K562 (cell line): ENCODE results near the gene DDAH1. TPM values are rescaled to one million over a fixed set of nuclear protein-coding genes. Genes with fewer than 3 reads are reported as not detected.
A peak's percentile ranks its signal among the peaks of the same experiment; 100 is the strongest.

ENCODE experiments used
- ADNP ChIP-seq: fragments of 200-800 bp; sonication (Bioruptor generic); IDR thresholded peaks from 2 replicates; pipeline ENCODE4 v1.6.1; 2016; ENCODE audit warnings: missing genetic modification characterization, missing compliant biosample characterization
- ARHGAP35 ChIP-seq: fragments of 450-650 bp; IDR thresholded peaks from 2 replicates; pipeline ENCODE4 v1.6.1; 2018; ENCODE audit not compliant: partially characterized antibody
- BRD9 ChIP-seq: fragments of 450-650 bp; IDR thresholded peaks from 2 replicates; pipeline ENCODE4 v1.6.1; 2018; ENCODE audit warnings: low read depth; ENCODE audit not compliant: partially characterized antibody
- CAMTA2 ChIP-seq: fragments of 250-450 bp; sonication (Bioruptor Pico); conservative IDR thresholded peaks from 2 replicates; pipeline ENCODE4 v1.5.1; 2022
- FOXJ2 ChIP-seq: fragments of 200-800 bp; sonication (Bioruptor generic); IDR thresholded peaks from 2 replicates; pipeline ENCODE4 v1.6.1; 2016; ENCODE audit warnings: missing genetic modification characterization, missing compliant biosample characterization
- FOXP4 ChIP-seq: sonication (generic); formaldehyde crosslinking; IDR thresholded peaks from 2 replicates; pipeline ENCODE4 v1.8.0; 2022; ENCODE audit warnings: mild to moderate bottlenecking, missing genetic modification reagents, borderline replicate concordance
- GTF2A2 ChIP-seq: IDR thresholded peaks from 2 replicates; pipeline ENCODE4 v1.6.1; 2016; ENCODE audit warnings: mild to moderate bottlenecking, missing genetic modification characterization, missing compliant biosample characterization
- ILK ChIP-seq: fragments of 450-650 bp; IDR thresholded peaks from 2 replicates; pipeline ENCODE4 v1.6.1; 2016; ENCODE audit warnings: missing genetic modification characterization, low read depth, mild to moderate bottlenecking, missing compliant biosample characterization, moderate library complexity, borderline replicate concordance
- MLLT1 ChIP-seq, 2 experiments: fragments of 450-650 bp; IDR thresholded peaks; 2 replicates each; pipeline ENCODE4 v1.6.1; 2016
- TCF7 ChIP-seq: sonication (generic); IDR thresholded peaks from 2 replicates; pipeline ENCODE4 v1.6.1; 2016; ENCODE audit warnings: antibody characterized with exemption, borderline replicate concordance
- THAP12 ChIP-seq: fragments of 250-450 bp; sonication (Bioruptor Pico); IDR thresholded peaks from 2 replicates; pipeline ENCODE4 v1.9.0; 2021; ENCODE audit warnings: mild to moderate bottlenecking, inconsistent platforms
- ZNF134 ChIP-seq: fragments of 250-450 bp; sonication (Bioruptor Pico); conservative IDR thresholded peaks from 2 replicates; pipeline ENCODE4 v1.4.0; 2020
- polyA plus RNA-seq, 8 experiments: library from polyadenylated mRNA; depleted of rRNA in 4 of 8; stranded (reverse) in 5 of 8; unstranded in 3 of 8; fragments of >200 nt; fragmentation: Nextera tagmentation in 2 of 8; fragmentation: Illumina TruSeq in 1 of 8; extraction: Ambion mirVana in 2 of 8; extraction: Trizol in 1 of 8; gene quantifications; 2 replicates each; pipeline versions ENCODE4 v1.2.1 to v1.2.3, GENCODE V29; 2011 to 2014; ENCODE audit warnings: inconsistent platforms in 1 of 8, missing spikeins in 1 of 8
- total RNA-seq, 7 experiments: library from RNA; depleted of rRNA in 6 of 7; stranded (reverse); fragments of >200 nt in 6 of 7; fragmentation: Illumina TruSeq in 2 of 7; extraction: Trizol in 2 of 7; gene quantifications; 2 replicates each; pipeline versions ENCODE4 v1.2.1 to v1.2.3, GENCODE V29; 2011 to 2021; ENCODE audit warnings: low replicate concordance in 1 of 7
- TF ChIP-seq, protein P1 (sequence below): sonication (generic); formaldehyde crosslinking; IDR thresholded peaks from 2 replicates; pipeline ENCODE4 v1.8.1; 2023; ENCODE audit warnings: missing genetic modification reagents, mild to moderate bottlenecking, borderline replicate concordance

Gene DDAH1
- total and polyA plus RNA-seq, 9 of the 15 experiments (the other 6 are each of a cell fraction or from before 2014, with no cell fraction given): 0.04 to 0.24 (median 0.10) TPM

DNA sequence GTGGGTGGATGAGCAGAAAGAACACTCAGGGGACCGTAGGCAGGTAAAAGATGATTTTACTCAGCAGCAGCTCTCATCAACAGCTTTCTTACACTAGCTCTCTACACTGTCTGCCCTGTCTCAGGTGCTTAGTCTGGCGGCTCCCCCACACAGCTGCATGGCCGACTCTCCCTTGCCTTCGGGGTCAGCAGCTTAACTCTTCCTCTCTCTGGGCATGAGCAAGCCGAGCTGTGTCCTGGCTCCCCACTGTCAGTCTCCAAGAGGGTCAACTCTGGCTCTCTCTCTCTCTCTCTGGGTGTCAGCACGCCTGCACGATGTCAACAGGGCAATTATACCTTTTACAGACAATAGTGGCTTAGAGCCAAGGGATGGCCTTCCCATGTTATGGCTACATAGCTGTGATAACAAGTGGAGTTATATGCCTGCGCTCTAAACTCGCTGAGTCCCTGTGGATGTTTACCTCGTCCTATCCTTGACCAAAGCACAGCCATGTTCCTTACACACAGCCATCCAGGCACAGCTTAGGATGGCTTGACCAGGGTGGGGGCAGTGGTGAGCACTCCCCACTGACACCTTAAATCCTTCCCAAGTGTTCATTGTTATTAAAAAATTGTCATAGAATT lies 185.4 kb downstream of the DDAH1 start (continued):
- no peak for TF ChIP-seq THAP12 (CRISPR knock-in tag)
- peak; percentile 35; the same call in 1 of the 2 replicates for TF ChIP-seq ZNF134 (CRISPR knock-in tag)
- no peak for TF ChIP-seq ARHGAP35
- no peak for TF ChIP-seq ADNP (tag)
- TF ChIP-seq MLLT1 (IDR thresholded peaks at IDR 0.05): no peak
- TF ChIP-seq FOXJ2 (tag): no peak
- TF ChIP-seq TCF7: no peak
- TF ChIP-seq FOXP4 (CRISPR knock-in tag): no peak
- TF ChIP-seq GTF2A2 (tag): peak; percentile 85
- TF ChIP-seq BRD9: no peak
- TF ChIP-seq, protein P1, sequence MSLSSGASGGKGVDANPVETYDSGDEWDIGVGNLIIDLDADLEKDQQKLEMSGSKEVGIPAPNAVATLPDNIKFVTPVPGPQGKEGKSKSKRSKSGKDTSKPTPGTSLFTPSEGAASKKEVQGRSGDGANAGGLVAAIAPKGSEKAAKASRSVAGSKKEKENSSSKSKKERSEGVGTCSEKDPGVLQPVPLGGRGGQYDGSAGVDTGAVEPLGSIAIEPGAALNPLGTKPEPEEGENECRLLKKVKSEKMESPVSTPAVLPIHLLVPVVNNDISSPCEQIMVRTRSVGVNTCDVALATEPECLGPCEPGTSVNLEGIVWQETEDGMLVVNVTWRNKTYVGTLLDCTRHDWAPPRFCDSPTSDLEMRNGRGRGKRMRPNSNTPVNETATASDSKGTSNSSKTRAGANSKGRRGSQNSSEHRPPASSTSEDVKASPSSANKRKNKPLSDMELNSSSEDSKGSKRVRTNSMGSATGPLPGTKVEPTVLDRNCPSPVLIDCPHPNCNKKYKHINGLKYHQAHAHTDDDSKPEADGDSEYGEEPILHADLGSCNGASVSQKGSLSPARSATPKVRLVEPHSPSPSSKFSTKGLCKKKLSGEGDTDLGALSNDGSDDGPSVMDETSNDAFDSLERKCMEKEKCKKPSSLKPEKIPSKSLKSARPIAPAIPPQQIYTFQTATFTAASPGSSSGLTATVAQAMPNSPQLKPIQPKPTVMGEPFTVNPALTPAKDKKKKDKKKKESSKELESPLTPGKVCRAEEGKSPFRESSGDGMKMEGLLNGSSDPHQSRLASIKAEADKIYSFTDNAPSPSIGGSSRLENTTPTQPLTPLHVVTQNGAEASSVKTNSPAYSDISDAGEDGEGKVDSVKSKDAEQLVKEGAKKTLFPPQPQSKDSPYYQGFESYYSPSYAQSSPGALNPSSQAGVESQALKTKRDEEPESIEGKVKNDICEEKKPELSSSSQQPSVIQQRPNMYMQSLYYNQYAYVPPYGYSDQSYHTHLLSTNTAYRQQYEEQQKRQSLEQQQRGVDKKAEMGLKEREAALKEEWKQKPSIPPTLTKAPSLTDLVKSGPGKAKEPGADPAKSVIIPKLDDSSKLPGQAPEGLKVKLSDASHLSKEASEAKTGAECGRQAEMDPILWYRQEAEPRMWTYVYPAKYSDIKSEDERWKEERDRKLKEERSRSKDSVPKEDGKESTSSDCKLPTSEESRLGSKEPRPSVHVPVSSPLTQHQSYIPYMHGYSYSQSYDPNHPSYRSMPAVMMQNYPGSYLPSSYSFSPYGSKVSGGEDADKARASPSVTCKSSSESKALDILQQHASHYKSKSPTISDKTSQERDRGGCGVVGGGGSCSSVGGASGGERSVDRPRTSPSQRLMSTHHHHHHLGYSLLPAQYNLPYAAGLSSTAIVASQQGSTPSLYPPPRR (CRISPR knock-in tag): no peak
- no peak for TF ChIP-seq CAMTA2
- TF ChIP-seq ILK (tag): no peak
